Activated naive CD8-positive, alpha-beta T cell treated with anti-CD3 and anti-CD28 coated beads, Interleukin-2, amount 50 U/mL, for 16 hours (primary cell): ENCODE data around the gene CYP8B1.

ENCODE experiments used
- DNase-seq: peaks from one replicate; pipeline ENCODE4 v3.0.0-alpha.2; 2020; ENCODE audit warnings: low read depth, low spot score

The CYP8B1 gene, protein sequence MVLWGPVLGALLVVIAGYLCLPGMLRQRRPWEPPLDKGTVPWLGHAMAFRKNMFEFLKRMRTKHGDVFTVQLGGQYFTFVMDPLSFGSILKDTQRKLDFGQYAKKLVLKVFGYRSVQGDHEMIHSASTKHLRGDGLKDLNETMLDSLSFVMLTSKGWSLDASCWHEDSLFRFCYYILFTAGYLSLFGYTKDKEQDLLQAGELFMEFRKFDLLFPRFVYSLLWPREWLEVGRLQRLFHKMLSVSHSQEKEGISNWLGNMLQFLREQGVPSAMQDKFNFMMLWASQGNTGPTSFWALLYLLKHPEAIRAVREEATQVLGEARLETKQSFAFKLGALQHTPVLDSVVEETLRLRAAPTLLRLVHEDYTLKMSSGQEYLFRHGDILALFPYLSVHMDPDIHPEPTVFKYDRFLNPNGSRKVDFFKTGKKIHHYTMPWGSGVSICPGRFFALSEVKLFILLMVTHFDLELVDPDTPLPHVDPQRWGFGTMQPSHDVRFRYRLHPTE

DNA sequence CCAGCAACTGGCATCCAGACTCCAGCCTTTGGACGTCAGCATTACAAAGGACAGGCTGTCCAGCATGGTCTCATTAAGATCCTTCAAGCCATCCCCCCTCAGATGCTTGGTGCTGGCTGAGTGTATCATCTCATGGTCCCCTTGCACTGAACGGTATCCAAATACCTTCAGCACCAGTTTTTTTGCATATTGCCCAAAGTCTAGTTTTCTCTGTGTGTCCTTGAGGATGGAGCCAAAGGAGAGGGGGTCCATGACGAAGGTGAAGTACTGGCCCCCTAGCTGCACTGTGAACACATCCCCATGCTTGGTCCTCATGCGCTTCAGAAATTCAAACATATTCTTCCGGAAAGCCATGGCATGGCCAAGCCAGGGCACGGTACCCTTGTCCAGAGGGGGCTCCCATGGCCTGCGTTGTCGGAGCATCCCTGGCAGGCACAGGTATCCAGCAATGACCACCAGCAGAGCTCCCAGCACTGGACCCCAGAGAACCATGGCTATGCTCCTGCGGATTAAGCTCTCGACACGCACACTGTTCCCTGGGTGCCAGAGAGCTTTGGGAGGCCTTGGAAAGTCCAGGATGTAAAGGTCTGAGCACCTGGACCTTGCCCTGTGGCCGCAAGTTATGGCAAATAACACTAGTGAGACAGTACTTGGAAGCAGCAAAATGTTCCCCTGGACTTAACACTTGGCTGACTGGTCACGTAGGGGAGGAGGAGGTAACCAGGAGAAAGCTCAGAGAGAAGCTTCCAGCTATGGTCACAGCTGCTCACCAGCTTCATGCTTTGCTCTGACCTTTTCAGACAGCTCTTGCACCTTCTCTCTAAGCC lies at the start of gene CYP8B1:
TSS of gene CYP8B1 (minus strand) at position 555 of the 827 bp plus-strand sequence. CDS start at position 492, 63 bp downstream.
- DNase-seq: no peak

DNA sequence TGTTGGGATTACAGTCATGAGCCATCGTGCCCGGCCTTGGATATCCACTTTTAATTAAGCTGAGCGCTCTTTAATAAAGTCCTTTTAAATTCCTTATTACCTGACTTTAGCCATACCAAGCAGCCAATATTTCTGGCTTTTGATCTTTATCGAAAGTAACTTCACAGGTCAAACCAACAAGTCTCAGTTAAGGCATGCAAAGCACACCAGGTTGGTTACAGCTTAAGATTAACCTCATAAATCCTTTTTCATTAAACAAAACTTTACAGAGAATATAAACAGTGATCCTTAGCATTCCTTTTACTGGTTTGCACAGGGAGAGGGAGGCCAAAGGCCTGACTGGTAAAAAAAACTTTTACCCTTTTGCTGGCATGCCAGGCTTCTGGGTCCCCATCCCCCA lies 47.9 kb upstream of the CYP8B1 start:
- no peak for DNase-seq

DNA sequence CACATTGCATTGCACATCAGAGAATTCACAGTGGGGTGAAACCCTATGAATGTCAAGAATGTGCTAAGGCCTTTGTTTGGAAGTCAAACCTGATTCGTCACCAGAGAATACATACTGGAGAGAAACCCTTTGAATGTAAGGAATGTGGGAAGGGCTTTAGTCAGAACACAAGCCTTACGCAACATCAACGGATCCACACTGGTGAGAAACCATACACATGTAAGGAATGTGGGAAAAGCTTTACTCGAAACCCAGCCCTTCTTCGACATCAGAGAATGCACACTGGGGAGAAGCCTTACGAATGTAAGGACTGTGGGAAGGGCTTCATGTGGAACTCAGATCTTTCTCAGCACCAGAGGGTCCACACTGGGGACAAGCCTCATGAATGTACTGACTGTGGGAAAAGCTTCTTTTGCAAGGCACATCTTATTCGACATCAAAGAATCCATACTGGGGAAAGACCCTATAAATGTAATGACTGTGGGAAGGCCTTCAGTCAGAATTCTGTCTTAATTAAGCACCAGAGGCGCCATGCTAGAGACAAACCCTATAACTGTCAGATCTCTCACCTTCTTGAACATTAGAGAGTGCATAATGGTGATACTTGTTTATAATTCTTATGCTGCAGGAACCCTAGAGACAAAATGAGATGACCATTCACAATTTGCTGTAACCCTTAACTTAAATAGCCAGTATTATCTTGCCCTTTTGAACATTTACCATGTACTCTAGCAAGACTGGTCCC lies 39.3 kb upstream of the CYP8B1 start:
- DNase-seq: no peak

DNA sequence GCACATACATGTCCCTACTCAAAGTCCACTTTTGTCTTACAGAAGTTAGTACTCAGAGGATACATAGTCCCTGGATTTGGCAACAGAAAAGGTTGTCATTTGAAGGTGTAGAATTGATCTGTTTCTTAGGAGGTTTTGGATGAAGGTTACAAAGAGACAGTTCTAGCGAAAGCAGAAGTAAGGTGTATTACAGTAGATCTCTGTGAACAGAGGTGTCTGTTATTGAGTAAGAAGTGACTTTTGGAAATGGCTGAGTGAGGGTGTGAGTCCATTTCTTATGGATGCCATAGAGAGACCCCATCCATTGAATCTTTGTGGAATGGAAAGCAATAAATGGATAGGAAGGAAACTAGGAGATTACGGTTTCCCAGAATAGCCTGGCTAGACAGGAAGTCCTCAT lies 35.9 kb upstream of the CYP8B1 start:
- no peak for DNase-seq

DNA sequence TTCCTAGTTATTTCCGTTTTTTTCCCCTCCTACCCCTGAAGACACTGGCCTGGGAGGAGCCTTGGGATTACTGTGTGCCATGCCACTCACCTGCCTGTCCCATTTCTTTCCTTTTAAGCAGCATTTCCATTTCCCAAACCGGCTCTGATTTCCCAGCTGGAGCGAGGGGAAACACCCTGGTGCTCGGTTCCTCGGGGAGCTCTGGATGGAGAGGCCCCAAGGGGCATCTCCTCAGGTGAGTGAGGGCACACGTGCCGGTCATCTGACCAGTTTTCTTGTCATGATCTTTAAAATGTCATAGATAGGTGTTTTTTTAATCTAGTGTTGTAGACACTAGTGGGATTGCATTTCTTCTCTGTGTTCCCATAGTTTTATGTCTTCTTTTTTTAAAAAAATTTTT lies 33.0 kb upstream of the CYP8B1 start:
- no peak for DNase-seq

DNA sequence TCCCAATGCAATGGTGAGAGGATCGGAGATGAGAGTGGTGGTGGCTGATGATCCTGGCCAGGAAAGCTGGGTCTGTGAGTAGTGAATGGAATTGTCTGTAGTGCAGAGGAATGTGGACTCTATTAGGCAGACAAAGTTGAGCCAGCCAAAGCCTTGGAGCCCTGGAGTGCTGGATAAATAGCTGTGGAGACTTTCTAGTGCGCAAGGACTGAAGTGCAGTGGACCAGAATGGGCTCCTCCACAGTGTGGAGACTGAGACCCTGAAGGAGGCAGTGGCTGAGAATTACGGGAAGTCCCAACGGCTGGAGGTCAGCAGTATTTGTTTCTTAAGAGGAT lies 31.1 kb upstream of the CYP8B1 start:
- DNase-seq: no peak

DNA sequence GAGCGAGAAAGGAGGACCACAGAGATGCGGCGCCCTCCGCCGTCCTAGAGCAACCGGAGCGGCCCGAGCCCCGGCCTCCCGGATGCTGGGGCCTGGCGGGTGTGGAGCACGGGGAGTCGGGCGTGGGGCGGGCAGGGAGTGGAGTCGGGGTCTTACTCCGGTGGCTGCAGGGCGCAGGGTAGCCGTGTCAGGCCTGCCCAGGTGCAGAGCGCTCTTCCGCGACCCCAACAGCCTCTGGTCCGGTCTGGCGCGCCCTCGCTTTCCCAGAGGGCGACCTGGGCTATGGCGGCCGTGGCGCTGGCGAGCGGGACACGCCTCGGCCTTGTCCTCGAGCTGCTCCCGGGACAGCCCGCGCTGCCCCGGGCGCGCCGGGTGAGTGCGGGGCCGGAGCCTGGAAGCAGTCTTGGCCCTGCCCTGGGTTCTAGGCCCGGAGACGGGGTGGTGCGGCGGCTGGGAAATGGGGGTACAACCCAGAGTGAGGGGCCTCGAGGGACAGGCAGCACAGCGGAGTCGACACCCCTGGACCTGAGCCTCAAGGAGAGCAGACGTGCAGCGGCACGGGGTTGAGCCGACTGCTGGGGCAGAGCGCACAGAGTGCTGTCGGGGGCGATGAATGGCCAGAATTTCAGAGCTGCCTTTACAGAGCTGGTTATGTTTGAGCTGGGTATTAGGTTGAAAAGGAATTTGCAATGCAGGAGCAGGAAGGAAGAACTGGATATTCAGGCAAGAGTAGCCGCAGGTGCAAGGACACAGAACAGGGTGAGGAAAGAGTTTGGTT lies 30.6 kb upstream of the CYP8B1 start, which contains the start of gene ZNF662:
TSS of gene ZNF662 (plus strand) at position 73 of the 778 bp plus-strand sequence. CDS start 1,973 bp downstream, outside the sequence.
- no peak for DNase-seq

DNA sequence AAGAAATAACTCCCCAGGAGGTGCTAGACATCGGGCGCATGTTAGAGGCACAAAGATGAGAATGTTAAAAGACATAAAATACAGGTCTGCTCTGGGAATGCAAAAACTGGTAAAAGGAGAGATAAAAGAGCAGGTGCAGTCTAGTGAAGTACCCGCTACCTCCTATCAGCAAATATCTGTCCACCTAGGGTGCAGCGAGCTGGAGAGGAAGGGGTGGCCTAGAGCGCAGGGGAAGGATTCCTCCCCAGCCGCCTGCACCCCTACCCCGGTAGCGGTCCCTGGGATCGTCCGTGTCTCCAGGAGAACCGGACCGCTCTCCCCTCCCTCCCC lies 30.0 kb upstream of the CYP8B1 start:
- DNase-seq: no peak

DNA sequence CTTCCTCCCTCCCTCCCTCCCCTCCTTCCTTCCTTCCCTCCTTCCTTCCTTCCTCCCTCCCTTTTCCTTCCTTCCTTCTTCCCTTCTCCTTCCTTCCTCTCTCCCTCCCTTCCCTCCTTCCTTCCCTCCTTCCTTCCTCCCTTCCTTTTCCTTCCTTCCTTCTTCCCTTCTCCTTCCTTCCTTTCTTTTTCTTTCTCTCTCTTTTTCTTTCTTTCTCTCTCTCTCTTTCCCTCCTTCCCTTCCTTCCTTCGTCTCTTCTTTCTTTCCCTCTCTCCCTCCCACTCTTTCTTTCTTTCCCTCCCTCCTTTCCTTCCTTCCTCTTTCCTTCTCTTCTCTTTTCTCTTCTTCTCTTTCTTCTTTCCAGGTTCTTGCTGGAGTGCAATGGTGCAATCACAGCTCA lies 28.4 kb upstream of the CYP8B1 start:
- DNase-seq: no peak

DNA sequence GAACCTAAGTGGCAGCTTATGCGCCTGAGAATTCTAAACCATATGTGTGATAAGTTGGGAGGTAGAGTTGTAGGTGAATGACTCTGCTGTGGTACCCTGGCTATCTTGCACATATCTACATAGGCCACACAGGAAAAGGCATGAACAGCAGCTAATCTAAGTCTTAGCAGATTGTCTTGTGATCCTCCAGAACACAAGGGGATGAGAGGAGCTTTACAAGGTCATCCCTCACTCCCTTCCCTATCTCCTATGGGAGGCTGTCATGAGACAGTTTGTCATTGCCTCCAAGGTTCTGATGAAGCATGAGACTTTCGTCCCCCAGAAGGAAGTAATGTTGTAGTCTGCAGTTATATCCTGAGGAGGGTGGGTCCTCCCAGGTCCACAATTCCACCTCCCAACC lies 26.6 kb upstream of the CYP8B1 start:
- DNase-seq: no peak

DNA sequence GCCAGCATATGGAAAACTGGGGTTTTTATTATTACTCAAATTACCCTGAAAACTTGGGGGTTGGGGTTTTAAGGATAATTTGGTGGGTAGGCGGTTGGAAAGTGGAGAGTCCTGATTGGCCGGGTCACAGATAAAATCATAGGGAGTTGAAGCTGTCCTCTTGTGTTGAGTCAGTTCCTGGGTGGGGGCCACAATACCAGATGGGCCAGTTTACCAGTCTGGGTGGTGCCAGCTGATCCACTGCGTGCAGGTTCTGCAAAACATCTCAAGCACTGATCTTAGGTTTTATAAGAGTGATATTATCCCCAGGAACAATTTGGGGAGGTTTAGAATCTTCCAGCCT lies 25.4 kb upstream of the CYP8B1 start:
- no peak for DNase-seq

DNA sequence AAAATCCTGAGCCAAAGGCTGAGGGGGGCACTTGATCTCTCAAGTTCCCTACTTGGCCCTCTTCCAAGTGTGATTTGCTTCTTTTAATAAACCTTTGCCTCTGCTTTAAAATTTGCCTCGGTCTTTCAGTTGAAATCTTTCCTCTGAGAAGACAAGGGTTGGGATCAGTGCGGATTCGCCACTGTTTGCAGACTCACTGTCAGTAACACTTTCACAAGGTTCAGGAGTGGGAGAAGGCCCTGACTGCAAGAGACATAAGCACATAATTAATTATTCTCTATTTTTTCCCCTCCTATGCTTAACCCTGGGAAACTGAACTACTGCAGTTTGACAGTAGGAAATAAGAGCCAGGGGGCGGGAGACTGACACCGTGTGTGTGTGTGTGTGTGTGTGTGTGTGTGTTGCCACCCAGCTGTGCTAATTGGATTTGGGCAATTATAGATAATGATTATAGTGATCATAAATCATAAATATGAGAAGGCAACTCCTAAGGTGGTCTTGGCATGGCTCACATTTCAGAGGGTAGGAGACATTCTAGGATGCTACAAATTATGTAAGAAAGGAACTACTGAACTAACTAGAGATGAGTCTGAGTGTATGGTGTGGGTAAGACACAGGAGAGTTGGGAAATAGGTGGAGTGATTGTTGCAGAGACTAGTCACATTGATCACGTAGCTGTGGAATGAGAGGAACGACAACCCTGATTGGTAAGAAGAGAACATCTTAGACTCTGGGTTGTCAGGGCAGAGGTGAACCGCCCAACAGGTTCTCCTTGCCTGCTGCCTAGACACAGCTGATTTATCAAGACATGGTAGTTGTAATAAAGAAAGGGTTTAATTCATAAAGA lies 24.8 kb upstream of the CYP8B1 start:
- DNase-seq: no peak

DNA sequence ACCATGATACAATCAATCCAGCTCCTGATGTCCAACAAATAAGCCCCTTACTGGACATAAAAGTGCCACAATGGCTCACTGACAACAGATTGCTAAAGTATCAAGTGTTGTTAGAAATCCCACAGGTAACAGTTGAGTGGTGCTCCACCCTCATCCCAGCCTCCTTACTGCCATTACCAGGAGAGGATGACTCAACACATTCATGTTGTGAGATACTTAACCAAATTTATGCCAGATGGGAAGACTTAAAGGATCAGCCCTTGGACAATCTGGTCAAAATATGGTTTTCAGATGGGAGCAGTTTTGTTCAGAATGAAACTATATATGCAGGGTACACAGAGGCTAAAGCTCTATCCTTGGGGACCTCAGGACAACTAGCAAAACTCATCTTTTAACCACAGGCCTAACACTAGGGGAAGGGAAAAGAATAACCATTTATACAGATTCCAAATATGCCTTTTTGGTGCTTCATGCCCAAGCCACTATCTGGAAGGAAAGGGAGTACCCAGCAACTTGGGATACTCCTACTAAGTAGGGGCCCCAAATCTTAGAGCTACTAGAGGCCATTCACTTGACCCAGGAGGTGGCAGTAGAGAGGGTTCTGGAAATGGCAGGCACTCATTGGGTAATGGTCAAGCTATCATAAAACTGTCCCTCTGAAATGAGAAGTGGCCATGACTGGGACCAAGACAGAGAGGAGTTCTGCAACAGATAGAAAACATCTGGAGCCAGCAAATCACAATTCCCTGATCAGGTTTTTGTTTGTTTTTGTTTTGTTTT lies 23.4 kb upstream of the CYP8B1 start:
- no peak for DNase-seq

DNA sequence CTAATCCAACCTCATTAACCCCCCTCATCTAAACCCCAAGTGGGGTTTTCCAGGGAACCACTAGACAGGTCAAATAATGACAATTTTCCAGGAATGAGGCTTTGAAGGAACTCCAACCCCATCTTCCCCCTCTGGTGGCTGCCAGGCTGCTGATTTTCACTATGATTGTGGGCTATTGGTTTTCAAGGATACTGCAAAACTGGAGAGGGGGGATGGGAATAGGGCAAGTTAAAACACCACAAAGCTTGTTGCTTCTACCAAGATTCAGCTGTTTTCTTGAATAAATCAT lies 19.8 kb upstream of the CYP8B1 start:
- DNase-seq: no peak

DNA sequence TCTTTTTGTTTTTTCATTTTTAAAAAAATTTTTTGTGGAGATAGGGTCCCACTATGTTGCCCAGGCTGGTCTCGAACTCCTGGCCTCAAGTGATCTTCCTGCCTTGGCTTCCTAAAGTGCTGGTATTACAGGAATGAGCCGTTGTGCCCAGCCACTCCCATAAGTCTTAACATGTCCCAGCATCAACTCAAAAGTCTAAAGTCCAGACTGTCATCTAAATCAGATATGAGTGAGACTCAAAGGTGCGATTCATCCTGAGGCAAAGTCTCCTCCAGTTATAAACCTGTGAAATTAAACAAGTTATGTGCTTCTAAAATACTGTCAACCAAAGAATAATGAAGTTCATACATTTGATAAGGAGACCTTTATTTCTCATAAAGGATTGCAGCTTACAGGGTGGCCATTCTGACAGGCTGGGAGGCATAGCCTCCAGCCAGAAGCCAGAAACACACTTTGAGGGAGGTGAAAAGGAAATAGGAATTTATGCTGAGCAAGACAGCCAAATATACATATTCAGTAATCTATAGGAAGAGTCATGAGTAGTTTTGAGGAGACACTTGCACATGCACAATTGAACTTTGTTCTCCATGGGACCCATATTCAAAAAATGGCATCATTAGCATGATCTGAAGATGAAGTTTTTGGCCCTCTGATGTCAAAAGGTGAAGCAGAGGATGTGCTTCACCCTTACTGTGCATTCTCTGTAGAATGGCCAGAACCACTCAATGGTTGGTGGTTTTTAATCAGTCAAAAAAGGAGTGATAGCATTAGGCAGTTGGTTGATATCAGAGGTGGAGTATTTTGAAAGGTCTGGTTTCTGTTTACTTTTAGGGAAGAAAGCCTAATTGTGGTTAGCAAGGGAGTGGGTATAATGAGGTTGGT lies 19.3 kb upstream of the CYP8B1 start:
- no peak for DNase-seq

DNA sequence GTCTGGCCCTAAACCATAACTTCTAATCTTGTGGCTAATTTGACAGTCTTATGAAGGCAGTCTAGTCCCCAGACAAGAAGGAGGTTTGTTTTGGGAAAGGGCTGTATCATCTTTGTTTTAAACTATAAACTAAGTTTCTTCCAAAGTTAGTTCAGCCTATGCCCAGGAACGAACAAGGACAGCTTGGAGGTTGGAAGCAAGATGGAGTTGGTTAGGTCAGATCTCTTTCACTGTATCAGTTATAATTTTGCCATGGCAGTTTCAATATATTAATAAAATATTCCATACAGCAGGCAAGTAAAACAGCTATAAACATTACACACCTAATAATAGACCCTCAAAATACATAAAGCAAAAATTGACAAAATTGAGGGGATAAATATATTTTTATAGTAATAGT lies 17.1 kb upstream of the CYP8B1 start:
- DNase-seq: no peak

DNA sequence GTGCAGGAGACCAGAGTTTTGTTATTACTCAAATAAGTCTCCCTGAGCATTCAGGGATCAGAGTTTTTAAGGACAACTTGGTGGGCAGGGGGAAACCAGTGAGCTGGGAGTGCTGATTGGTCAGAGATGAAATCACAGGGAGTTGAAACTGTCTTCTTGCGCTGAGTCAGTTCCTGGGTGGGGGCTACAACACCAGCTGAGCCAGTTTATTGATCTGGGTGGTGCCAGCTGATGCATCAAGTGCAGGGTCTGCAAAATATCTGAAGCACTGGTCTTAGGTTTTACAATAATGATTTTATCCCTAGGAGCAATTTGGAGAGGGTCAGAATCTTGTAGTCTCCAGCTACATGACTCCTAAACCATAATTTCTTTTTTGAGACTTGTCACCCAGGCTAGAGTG lies 16.5 kb upstream of the CYP8B1 start:
- no peak for DNase-seq

DNA sequence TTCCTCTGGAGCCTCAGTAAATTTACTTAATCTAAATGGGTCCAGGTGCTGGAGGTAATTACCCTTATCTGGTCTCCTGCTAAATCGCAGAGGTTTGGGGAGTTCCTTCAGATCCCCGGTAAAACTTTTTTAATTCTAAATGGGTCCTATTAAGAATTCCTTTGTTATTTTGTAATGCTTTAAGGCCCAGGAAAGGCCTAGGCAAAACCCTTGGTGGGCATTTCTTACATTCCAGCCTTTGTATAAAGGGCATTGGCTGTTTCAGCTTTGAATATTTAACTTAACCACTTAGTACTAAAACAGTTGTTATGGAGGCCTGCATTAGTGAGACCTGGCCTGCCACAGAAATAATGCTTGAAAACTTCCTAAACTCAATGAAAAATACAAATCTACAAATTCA lies 15.4 kb upstream of the CYP8B1 start:
- no peak for DNase-seq

DNA sequence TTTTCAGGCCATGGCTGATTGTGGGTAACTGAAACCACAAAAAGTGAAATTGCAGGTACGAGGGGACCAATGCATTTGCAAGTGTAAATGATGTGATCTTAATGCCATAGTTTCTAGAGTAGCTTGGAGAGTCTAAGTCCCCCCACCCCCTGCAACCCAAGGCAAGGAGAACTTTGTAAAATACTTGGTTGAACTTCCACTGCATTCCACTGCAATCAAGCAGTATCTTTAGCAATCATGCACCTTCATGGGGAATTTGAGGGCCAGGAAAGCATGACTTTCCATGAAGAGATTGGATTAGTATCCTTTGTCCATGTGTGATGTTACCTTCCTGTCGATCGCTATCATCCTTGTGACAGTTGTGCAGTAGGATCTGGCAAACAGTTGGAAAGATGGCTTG lies 11.4 kb upstream of the CYP8B1 start:
- DNase-seq: no peak
